ENCODE measurements around the gene IL17REL.

IL17REL gene

GRCh38 chr22:50009251-50009650 lies 3.3 kb downstream of the IL17REL start:
- TF ChIP-seq POLR2AphosphoS5 (IDR thresholded peaks at IDR 0.05; ENCODE audit: low read depth, low read length) (no peak), PAX5 (IDR thresholded peaks at IDR 0.05; ENCODE audit: insufficient read depth, low read length, severe bottlenecking) (no peak), POLR2A (IDR thresholded peaks at IDR 0.05; ENCODE audit: low read depth, low read length) (no peak), TAF1 (IDR thresholded peaks at IDR 0.05; ENCODE audit: low read depth, low read length) (no peak), SPI1 (IDR thresholded peaks at IDR 0.05; ENCODE audit: low read depth, low read length) (no peak), POU2F2 (IDR thresholded peaks at IDR 0.05; ENCODE audit: low read depth, low read length) (no peak)
- no peak for FAIRE-seq
- DNase-seq (ENCODE audit: insufficient read length, low spot score), result no peak

GRCh38 chr22:50008151-50009040 lies 4.2 kb downstream of the IL17REL start:
- TF ChIP-seq PAX5 (IDR thresholded peaks at IDR 0.05; ENCODE audit: insufficient read depth, low read length, severe bottlenecking) (no peak), TAF1 (IDR thresholded peaks at IDR 0.05; ENCODE audit: low read depth, low read length) (no peak), POU2F2 (IDR thresholded peaks at IDR 0.05; ENCODE audit: low read depth, low read length) (no peak), POLR2AphosphoS5 (IDR thresholded peaks at IDR 0.05; ENCODE audit: low read depth, low read length) (no peak)
- FAIRE-seq, result no peak
- no peak for DNase-seq (ENCODE audit: insufficient read length, low spot score)

DNA sequence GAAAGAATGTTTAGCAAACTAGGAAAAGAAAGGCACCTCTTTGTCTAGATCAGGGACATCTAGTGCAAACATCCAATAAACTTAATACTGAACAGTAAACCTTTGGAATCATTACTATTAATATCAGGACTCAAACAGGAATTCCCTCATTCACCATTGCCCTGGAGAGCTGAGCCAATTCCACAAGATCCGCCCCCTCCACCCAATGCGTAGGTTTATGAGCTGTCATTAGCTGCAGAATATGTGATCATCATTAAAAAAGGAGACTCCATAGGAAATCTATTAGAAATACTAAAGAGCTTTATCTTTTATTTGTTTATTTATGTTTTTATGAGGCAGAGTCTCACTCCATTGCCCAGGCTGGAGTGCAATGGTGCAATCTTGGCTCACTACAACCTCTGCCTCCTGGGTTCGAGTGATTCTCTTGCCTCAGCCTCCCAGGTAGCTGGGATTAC lies 5.5 kb downstream of the IL17REL start:
- TF ChIP-seq POU2F2 (IDR thresholded peaks at IDR 0.05; ENCODE audit: low read depth, low read length) (no peak), SPI1 (IDR thresholded peaks at IDR 0.05; ENCODE audit: low read depth, low read length) (no peak), PAX5 (IDR thresholded peaks at IDR 0.05; ENCODE audit: insufficient read depth, low read length, severe bottlenecking) (no peak), POLR2AphosphoS5 (IDR thresholded peaks at IDR 0.05; ENCODE audit: low read depth, low read length) (no peak), TAF1 (IDR thresholded peaks at IDR 0.05; ENCODE audit: low read depth, low read length) (no peak), POLR2A (IDR thresholded peaks at IDR 0.05; ENCODE audit: low read depth, low read length) (no peak)
- DNase-seq (ENCODE audit: insufficient read length, low spot score), result no peak
- FAIRE-seq, result no peak

GRCh38 chr22:50004918-50005317 lies 7.6 kb downstream of the IL17REL start:
- no peak for TF ChIP-seq POLR2AphosphoS5 (IDR thresholded peaks at IDR 0.05; ENCODE audit: low read depth, low read length)
- no peak for TF ChIP-seq POLR2A (IDR thresholded peaks at IDR 0.05; ENCODE audit: low read depth, low read length)
- no peak for TF ChIP-seq POU2F2 (IDR thresholded peaks at IDR 0.05; ENCODE audit: low read depth, low read length)
- TF ChIP-seq PAX5 (IDR thresholded peaks at IDR 0.05; ENCODE audit: insufficient read depth, low read length, severe bottlenecking), result no peak
- no peak for TF ChIP-seq SPI1 (IDR thresholded peaks at IDR 0.05; ENCODE audit: low read depth, low read length)
- no peak for TF ChIP-seq TAF1 (IDR thresholded peaks at IDR 0.05; ENCODE audit: low read depth, low read length)
- FAIRE-seq, result no peak
- DNase-seq (ENCODE audit: insufficient read length, low spot score), result no peak

DNA sequence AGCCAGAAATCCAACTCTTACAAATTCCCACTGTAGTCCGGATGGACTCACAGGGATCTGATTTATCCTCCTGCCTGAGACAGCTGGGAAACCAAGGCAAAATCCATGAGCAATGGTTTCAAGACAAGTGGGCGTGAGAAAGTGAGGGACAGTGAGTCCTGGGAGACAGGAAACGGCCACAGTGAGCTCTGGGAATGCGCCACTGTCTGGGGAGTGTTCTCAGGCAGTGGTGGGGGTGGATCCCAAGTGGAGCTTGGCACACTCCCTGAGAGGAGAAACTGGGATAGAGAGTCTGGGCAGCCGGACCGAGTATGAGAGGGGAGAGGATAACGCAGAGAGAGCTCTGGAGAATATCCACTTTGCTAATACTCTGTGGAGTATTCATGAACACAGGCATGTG lies 9.8 kb downstream of the IL17REL start:
- DNase-seq (ENCODE audit: insufficient read length, low spot score) (no peak), FAIRE-seq (no peak)
- TF ChIP-seq SPI1 (IDR thresholded peaks at IDR 0.05; ENCODE audit: low read depth, low read length), result no peak
- TF ChIP-seq TAF1 (IDR thresholded peaks at IDR 0.05; ENCODE audit: low read depth, low read length), result no peak
- TF ChIP-seq POU2F2 (IDR thresholded peaks at IDR 0.05; ENCODE audit: low read depth, low read length), result no peak
- no peak for TF ChIP-seq POLR2AphosphoS5 (IDR thresholded peaks at IDR 0.05; ENCODE audit: low read depth, low read length)
- TF ChIP-seq PAX5 (IDR thresholded peaks at IDR 0.05; ENCODE audit: insufficient read depth, low read length, severe bottlenecking), result no peak

DNA sequence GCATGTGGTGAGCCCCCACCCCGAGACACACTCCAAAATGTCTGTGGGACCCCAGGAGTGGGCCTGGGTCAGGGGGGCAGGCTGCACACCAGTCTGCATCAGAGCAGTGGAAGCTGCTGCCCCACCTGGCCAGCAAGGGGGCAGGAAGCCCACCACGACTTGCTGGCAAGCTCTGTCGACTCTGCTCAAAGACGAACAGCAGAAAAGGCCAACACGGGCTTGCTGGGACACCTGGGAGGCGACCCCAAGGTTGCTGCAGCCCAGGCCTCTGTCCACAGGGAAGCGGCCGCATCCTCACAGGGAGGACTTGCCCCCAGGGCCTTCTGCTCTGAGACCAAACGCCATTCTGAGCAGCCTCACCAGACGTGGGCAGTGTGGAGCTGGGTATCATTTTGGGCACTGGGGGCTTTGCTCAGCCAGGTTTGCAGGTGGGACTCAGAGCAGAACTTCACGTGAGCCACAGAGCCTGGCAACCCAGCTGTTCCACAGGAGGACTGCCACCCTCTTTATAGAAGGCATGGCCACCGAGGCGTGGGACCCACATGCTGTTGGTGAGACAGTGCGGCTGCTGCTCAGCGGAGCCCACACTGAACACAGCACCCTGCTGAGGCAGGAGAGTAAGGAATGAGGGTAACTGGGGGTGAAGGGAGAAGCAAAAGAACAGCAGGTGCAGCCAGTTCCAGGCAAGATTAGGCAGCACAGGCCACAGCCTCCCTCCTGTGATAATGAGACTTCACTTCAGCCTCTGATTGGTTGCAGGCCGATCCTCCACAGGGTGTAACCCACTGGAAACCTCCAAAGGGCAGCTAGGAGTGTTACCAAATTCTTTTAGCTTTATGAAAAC lies 11.0 kb downstream of the IL17REL start:
- DNase-seq (ENCODE audit: insufficient read length, low spot score) (no peak), FAIRE-seq (peak; percentile 20)
- TF ChIP-seq POLR2AphosphoS5 (IDR thresholded peaks at IDR 0.05; ENCODE audit: low read depth, low read length), result no peak
- no peak for TF ChIP-seq TAF1 (IDR thresholded peaks at IDR 0.05; ENCODE audit: low read depth, low read length)
- no peak for TF ChIP-seq POLR2A (IDR thresholded peaks at IDR 0.05; ENCODE audit: low read depth, low read length)
- no peak for TF ChIP-seq SPI1 (IDR thresholded peaks at IDR 0.05; ENCODE audit: low read depth, low read length)
- TF ChIP-seq PAX5 (IDR thresholded peaks at IDR 0.05; ENCODE audit: insufficient read depth, low read length, severe bottlenecking), result no peak
- TF ChIP-seq POU2F2 (IDR thresholded peaks at IDR 0.05; ENCODE audit: low read depth, low read length), result no peak

DNA sequence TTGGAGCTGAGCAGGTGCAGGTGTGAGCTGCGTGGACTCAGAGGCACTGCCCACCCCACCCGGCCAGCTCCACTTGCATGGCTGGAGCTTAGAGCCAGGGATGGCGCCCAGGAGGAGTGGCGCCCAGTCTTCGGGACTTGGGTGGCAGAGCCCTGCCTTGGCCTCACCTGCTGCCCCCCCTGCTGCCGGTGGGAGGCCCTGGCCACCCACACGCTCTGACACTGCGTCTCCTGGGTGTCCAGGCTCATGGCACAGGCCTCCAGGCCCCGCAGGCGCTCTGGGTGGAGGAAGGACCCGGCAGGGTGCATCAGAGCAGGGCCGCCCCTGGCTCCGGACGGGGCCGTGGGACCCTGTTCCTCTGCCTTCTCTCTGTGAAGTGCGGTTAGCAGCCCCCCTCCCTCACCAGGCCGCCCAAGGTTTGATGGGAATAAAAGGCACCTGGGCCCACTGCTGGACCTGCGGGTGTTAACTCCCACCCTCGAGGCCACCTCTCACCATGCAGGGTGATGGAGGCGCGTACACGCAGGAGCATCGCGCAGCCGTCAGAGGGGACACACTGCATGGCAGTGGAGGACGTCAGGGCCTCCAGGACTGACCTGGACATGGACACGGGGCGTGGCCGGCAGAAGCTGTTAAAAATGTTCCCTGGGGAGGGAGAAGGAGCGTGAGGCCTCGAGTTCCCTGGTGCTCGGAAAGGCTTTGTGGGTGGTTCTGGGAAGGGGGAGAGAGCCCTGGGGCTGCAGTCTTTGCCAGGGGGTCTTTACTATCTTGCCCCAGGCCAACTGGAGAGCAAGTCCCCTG lies 11.8 kb downstream of the IL17REL start:
- TF ChIP-seq POU2F2 (IDR thresholded peaks at IDR 0.05; ENCODE audit: low read depth, low read length), result no peak
- TF ChIP-seq PAX5 (IDR thresholded peaks at IDR 0.05; ENCODE audit: insufficient read depth, low read length, severe bottlenecking), result no peak
- TF ChIP-seq POLR2AphosphoS5 (IDR thresholded peaks at IDR 0.05; ENCODE audit: low read depth, low read length), result no peak
- no peak for TF ChIP-seq SPI1 (IDR thresholded peaks at IDR 0.05; ENCODE audit: low read depth, low read length)
- no peak for TF ChIP-seq POLR2A (IDR thresholded peaks at IDR 0.05; ENCODE audit: low read depth, low read length)
- no peak for TF ChIP-seq TAF1 (IDR thresholded peaks at IDR 0.05; ENCODE audit: low read depth, low read length)
- FAIRE-seq (no peak), DNase-seq (ENCODE audit: insufficient read length, low spot score) (no peak)

DNA sequence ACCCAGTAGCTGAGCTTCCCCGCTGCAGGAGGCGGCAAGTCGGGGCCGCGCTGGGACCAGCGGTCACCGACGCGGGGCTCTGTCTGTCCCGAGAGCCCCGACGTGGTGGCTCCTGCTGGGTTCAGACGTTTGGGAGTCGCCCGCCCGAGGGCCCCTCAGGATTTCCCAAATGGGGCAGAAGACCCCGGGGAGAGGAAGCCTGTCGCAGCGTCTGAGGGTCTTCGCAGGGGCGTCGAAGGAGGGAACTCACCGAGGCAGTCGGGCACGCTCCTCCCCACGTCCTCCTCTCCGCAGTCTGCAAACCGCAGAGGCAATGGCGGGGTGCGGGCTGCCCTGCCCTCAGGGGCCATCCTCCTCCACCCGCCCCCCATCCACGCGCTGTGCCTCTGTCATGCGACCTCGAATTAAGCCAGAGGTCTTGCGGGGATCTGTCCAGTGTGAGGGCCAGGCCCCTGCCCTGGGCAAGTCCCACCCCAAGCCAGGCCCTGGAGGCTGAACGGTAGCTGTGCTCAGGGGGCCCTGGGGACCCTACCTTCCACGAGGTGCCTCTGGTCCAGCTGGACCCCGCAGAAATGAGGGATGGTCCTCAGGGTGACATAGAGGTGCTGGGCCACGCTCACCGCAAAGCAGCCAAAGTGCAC lies 12.5 kb downstream of the IL17REL start:
- no peak for FAIRE-seq

More for the DNA sequence above, 12.5 kb downstream of the IL17REL start:
- no peak for DNase-seq (ENCODE audit: insufficient read length, low spot score)
- TF ChIP-seq TAF1 (IDR thresholded peaks at IDR 0.05; ENCODE audit: low read depth, low read length) (no peak), POLR2AphosphoS5 (IDR thresholded peaks at IDR 0.05; ENCODE audit: low read depth, low read length) (no peak), SPI1 (IDR thresholded peaks at IDR 0.05; ENCODE audit: low read depth, low read length) (no peak), PAX5 (IDR thresholded peaks at IDR 0.05; ENCODE audit: insufficient read depth, low read length, severe bottlenecking) (no peak), POU2F2 (IDR thresholded peaks at IDR 0.05; ENCODE audit: low read depth, low read length) (no peak), POLR2A (IDR thresholded peaks at IDR 0.05; ENCODE audit: low read depth, low read length) (no peak)
